ENCODE measurements around the gene CDC5L.
A peak's percentile ranks its signal among the peaks of the same experiment; 100 is the strongest.
"Not testable (repeated sequence)": the region's sequence is repeated elsewhere in the genome, so short reads cannot be mapped to it uniquely, and the experiment has no call there.

Gene CDC5L
- total RNA-seq: 53.2 to 112 (median 78.6) reads per million in 17 experiments

DNA sequence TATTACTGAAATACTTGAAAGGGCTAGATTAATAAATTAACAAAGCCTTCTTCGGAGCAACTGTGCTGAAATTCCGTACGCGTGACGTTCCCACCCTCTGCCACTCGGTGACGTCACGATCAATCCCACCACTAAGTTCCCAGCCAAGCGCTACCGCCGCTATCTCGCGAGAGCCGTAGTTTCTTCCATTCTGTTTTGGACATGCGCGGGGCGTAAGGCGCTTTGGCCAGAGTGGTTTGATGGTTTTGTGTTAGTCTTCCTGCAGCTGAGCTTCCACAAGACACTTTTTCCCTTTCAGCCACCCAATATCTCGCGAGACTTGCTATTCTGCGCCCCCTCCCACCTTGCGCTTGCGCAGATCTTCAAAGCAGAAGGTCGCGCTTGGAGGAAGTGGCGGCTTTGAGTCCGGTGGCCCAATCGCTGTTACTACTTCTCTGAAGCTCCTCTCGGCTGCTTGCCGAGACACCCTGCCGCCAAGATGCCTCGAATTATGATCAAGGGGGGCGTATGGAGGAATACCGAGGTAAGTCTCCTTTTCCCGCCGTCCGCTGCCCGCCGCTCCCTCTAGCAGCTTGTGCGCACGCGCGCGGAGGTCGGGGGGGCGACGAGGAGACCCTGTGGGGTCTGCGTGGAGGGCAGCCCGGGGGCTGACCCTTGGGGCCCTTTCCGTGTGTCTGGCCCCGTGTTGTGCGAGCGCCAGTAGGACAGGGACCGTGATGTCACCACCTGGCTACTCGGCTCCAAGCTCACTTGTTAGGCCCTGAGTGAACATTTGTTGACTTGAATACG is at the start of gene CDC5L:
Gene CDC5L, plus strand, starts transcription at position 361 of the 789 bp plus-strand sequence. Its CDS starts 118 bp downstream, at position 479.
- peak; percentile 96 to 98 (median 98) for DNase-seq

DNA sequence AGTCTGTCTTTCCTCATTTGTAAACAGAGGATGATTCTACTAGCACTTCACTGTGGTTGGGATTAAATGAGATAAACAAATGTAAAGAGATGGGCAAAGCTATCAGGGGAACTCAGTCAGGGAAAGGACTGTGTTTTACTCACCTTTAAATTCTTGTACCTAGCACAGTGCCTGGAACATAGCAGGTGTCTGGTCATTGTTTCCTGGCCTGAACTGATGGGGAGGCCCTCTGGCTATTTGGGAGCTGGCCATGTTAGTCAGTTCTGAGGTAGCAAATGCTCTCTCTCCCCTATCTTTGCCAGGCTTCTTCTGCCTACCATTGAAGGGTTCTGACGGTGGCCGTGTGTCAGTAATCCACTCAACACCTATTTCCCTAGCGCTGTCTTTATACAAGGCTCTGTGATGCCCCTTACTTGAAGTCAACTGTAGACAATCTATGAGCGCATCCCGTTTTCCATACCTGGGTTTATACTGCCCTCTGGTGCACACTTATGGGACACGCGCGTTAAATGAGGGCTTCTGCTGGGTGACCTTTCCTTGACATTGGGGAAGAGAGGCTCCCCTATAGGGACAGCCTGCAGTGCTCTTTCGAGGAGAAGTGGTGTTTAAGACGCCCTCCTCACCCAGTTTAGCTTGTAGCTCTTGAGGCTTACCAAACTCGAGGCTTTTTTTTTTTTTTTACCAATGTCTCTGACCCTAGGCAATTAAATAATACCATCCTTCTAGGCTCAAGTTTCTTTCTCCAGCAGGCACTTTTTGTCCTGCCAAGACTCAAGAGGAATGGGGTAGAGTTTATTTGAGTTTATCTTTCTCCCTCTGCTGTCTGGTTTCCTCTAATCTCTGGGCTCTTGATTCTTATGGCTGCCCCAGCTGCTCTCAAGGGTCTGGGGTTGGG is 49.0 kb upstream of the CDC5L start:
- peak; percentile 82 to 89 (median 86) for DNase-seq

- no peak for DNase-seq
Observed at GRCh38 chr6:44339301-44339700, 48.2 kb upstream of the CDC5L start.

GRCh38 chr6:44339763-44340625 is 47.5 kb upstream of the CDC5L start:
- DNase-seq: peak; percentile 24 to 48 (median 37)

DNA sequence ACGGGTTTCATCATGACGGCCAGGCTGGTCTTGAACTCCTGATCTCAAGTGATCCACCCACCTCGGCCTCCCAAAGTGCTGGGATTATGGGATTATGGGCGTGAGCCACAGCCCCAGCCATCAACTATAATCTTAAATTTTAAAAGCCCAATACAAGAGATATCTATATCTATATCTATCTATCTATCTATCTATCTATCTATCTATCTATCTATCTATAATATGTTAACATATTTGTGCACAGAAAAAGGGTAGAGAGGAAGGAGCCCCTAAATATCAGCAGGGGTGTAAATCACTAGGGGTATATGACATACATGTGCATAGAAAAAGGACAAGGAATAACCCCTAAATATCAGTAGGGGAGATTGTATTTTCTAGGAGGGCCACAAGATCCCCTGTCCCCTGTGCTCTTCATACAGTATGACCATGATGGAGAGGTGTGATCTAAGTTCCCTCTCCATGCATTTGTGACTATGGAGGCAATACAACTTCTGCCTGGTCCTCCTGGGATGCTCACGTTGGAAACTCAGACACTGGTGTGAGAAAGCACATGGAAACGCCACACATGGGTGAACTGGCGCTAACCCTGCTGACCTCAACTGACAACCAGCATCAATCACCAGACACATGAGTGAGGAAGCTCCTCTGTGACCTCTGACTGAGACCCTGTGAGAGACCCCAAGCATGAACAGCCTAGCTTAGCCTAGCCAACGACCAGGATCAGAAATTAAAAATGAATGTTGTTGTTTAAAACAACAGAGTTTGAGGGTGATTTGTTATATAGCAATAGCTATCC is 46.2 kb upstream of the CDC5L start:
- DNase-seq: no peak

- peak; percentile 39 to 62 (median 50) for DNase-seq
Observed at GRCh38 chr6:44342052-44342451, 45.5 kb upstream of the CDC5L start.

GRCh38 chr6:44342489-44342888 is 45.0 kb upstream of the CDC5L start, which contains the start of gene SPATS1:
Gene SPATS1 (plus strand): TSS chr6:44342650. CDS start chr6:44343096, 446 bp downstream.
- DNase-seq: peak; percentile 15 to 59 (median 44)

DNA sequence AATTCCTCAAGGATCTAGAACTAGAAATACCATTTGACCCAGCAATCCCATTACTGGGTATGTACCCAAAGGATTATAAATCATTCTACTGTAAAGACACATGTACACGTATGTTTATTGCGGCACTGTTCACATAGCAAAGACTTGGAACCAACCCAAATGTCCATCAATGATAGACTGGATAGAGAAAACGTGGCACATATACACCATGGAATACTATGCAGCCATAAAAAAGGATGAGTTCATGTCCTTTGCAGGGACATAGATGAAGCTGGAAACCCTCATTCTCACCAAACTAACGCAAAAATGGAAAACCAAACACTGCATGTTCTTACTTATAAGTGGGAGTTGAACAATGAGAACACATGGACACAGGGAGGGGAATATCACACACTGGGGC is 40.7 kb upstream of the CDC5L start:
- not testable (repeated sequence) for DNase-seq

DNA sequence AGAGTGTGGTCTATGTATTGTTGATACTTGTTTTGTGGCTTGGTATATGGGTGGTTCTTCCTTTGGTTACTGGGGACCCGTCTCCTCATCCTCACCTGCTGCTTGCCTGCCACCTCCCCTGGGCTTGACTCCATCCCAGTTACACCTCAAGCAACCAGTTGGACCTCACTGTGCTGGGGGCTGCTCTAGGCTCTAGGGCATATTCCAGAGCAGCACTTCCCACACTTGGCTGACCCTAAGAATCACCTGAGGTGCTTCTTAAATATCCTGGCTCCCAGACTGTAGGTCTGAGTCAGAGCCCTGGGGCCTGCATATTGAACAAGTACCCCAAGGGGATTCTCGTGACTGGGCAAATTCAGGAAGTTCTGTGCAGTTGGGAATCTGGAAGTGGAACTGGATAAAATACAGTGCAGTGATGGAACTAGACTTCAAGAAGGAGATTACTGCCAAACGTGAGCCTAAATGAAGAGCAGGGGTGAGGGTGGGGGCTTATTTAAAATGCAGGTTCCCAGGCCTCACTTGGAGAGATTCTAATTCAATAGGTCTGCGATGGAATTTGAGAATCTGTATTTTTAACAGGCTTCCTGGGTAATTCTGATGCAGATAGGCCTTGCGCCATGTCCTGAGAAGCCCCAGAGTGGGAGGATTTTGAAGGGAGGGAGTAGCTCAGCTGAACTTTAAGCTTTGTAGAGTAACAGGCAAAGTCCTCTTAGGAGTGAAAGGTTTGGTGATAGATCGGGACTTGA is 37.4 kb upstream of the CDC5L start:
- DNase-seq: peak; percentile 49 to 71 (median 69)

GRCh38 chr6:44350650-44350994 is 36.9 kb upstream of the CDC5L start:
- DNase-seq: not testable (repeated sequence)

- DNase-seq: no peak
Observed at GRCh38 chr6:44352259-44352658, 35.2 kb upstream of the CDC5L start.

GRCh38 chr6:44353336-44353735 is 34.2 kb upstream of the CDC5L start:
- no peak for DNase-seq

DNA sequence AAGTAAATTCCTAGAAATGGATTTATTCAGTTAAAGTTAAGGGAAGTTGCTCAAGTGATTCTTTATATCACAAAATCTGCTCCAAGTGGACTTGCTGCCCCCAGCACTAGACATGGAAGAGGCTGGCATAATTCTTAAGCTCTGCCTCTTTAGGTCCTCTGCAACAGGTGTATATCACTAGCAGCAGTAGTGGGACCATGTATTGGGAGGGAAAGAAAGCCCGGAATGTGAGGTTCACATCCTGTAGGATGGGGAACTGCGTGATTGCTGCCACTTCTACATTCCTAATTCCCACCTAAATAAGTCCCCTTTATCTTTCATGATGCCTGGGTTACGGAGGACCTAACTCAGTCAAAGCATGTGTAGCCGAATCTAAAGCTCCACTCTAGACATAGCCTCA is 31.9 kb upstream of the CDC5L start:
- DNase-seq: no peak

- DNase-seq: peak; percentile 56 to 77 (median 77)
Observed at GRCh38 chr6:44356487-44356886, 31.0 kb upstream of the CDC5L start.

DNA sequence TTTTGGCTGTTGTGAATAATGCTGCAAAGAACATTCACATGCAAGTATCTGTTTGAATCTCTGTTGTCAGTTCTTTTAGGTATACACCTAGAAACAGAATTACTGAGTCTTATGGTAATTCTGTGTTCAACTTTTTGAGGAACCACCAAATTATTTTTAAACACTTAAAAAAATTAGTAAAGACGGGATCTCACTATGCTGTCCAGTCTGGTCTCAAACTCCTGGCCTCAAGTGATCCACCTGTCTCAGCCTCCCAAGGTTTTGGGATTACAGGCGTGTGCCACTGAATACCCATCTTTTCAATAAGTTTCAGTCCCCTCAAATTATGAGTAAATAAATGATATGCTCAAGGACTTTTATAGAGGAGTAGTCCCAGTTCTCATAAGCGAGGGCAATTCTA is 27.5 kb upstream of the CDC5L start:
- no peak for DNase-seq

DNA sequence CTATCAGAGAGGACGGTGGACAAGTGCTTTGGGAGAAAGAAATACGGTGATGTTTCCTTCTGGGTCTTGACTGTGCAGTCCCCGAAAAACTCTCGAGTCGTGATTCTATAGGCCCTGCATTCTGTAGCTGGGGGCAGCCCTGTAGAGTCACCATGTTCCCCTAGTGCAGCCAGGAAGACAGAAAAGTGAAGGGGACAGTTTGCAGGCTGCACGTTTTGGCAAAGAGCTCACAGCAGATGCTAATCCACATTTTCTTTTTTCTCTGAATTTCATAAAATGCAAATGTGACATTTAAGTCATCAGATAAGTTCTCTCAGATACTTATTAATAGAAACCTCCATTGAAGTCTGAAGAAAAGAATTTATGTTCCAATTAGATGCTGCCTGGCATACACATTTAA is 25.6 kb upstream of the CDC5L start:
- DNase-seq: no peak

DNA sequence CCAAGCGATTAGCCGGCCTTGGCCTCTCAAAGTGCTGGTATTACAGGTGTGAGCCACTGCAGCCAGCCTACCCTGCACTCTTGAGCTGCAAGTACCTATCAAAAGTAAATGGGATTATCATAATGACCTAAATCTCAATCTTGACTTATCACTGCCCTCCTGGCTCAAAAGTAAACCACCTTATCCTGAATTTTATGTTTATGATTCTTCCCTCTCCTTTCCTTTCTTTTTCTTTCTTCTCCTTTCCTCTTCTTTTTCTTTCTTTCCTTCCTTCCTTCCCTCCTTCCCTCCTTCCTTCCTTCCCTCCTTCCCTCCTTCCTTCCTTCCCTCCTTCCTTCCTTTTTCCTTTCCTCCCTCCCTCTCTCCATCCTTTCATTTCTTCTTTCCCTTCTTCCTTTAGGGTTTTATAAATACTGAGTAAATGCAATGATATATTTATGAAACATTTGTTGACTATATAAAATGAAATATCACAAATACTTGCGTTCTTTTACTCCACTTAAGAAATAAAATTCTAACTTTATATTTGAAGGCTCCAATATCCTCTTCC is 24.1 kb upstream of the CDC5L start:
- no peak for DNase-seq

DNA sequence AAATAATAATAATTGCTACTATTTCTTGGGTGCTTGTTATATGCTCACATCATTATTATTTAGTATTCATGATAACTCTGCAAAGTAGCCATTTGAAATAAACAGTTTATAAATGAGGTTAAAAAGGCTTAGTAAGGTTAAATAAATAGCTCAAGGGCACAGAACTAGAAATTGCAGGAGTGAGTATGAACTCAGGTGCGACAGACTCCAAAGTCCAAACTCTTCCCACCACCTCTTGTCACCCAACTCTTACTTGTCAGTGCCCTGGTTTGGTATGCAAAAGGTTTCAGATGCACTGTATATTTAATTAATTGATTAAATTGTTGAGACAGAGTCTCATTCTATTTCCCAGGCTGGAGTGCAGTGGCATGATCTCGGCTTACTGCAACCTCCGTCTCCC is 20.7 kb upstream of the CDC5L start:
- no peak for DNase-seq

DNA sequence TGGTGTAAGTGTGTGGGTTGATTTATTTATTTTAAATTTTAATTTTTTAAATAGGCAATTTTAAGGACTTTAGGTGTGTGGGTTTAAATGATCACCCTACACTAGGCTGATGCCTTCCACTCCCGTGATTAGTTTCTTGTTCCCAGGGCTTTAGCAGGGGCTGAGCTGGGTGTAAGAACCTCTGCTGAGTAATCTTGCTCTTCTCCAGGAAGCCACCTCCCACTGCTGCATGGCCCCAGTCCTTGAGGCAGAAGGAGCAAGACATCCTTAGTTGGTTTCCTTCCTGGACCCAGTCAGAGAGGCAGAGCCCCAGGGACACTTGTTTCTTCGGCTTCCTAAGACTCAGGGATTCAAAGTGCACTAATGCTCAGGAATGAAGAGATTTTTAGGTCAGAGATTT is 19.8 kb upstream of the CDC5L start:
- DNase-seq: peak; percentile 54 to 79 (median 72)

DNA sequence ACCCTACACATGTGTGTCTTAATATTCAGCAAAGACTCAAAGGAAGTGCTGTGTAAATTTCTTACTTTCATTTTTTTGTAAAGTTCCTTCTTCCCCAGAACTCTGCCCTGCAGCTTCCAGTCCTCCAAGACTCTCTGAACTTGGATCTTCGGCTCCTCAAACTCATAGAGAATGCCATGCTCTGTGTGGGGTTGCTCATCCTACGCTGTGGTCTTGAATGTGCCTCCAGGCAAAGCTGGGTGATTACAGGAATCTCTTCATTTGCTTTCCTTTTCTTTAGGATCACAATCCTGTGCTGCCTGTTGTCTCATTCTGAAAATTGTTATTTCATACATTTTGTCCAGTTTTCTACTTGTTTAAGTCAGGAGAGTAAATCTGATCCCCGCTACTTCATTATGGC is 14.5 kb upstream of the CDC5L start:
- DNase-seq: peak in 1 of 4 experiments; percentile 21

GRCh38 chr6:44373787-44374186 is 13.7 kb upstream of the CDC5L start:
- DNase-seq: no peak

All from suppressor macrophage (primary cell).